ENCODE results near the gene MCEE. TPM values are rescaled to one million over a fixed set of nuclear protein-coding genes. Genes with fewer than 3 reads are reported as not detected.

The MCEE gene
- polyA plus RNA-seq, 1 of the 3 experiments (the other 2 are of a cell fraction), result 6.2 TPM

- under 1% methylated on average over 36 of the region's 66 CpGs for WGBS (ENCODE audit: low lambda C conversion rate)
- no peaks in the 10 kb centered on the region for H3F3A ChIP-seq (replicated peaks; ENCODE audit: insufficient read depth)
- peak; percentile 58 for TF ChIP-seq USF2 (IDR thresholded peaks at IDR 0.05; ENCODE audit: borderline replicate concordance, low read depth, low read length)
- TF ChIP-seq CHD2 (IDR thresholded peaks at IDR 0.05; ENCODE audit: low read length, partially characterized antibody), result peak; percentile 46
- TF ChIP-seq YY1 (IDR thresholded peaks at IDR 0.05; ENCODE audit: low read depth), result peak; percentile 65; the same call in 1 of the 2 replicates
- TF ChIP-seq TAF1 (IDR thresholded peaks at IDR 0.05; ENCODE audit: borderline replicate concordance, low read depth, low read length), result peak; percentile 84
- TF ChIP-seq NFIC (IDR thresholded peaks at IDR 0.05; ENCODE audit: borderline replicate concordance), result no peak
- peak; percentile 96; the same call in 1 of the 2 replicates for TF ChIP-seq SIN3A (IDR thresholded peaks at IDR 0.05; ENCODE audit: borderline replicate concordance, low read depth, low read length)
- peak; percentile 88 for TF ChIP-seq NRF1 (IDR thresholded peaks at IDR 0.05; ENCODE audit: low read depth, low read length)
- TF ChIP-seq MAX (IDR thresholded peaks at IDR 0.05; ENCODE audit: low read depth), result peak; percentile 79
- TF ChIP-seq ZBTB33 (IDR thresholded peaks at IDR 0.05; ENCODE audit: borderline replicate concordance, low read depth), result peak; percentile 69; the same call in 1 of the 2 replicates
- no peak for TF ChIP-seq TEAD4 (IDR thresholded peaks at IDR 0.05; ENCODE audit: borderline replicate concordance, insufficient read depth)
- peak; percentile 68 for TF ChIP-seq GABPA (IDR thresholded peaks at IDR 0.05; ENCODE audit: low read depth)
- peak; percentile 46; the same call in 1 of the 2 replicates for TF ChIP-seq PBX3 (IDR thresholded peaks at IDR 0.05)
- TF ChIP-seq MXI1 (IDR thresholded peaks at IDR 0.05; ENCODE audit: low read depth, low read length), result peak; percentile 62
- peak; percentile 89 for TF ChIP-seq USF1 (IDR thresholded peaks at IDR 0.05; ENCODE audit: borderline replicate concordance, low read depth)
- no peak for TF ChIP-seq FOXM1 (IDR thresholded peaks at IDR 0.05; ENCODE audit: low read depth)
- peak; percentile 81; the same call in 1 of the 2 replicates for TF ChIP-seq ELF1 (IDR thresholded peaks at IDR 0.05)
- no peak for TF ChIP-seq CTCF (IDR thresholded peaks at IDR 0.05)
- TF ChIP-seq POLR2AphosphoS5 (IDR thresholded peaks at IDR 0.05; ENCODE audit: low read depth, low read length), result peak; percentile 99
- TF ChIP-seq GATA2 (CRISPR knock-in tag; IDR thresholded peaks at IDR 0.05), result no peak
Measured at GRCh38 chr2:71068218-71069035, 61.6 kb downstream of the MCEE start, which contains the start of gene NAGK. TSS of gene NAGK (plus strand) at chr2:71068648. CDS start at chr2:71068684, 36 bp downstream.

More at GRCh38 chr2:71068218-71069035, 61.6 kb downstream of the MCEE start, which contains the start of gene NAGK:
- H3K27me3 ChIP-seq (ENCODE audit: insufficient read depth), result no peaks in the 10 kb centered on the region; the same call in 1 of the 2 replicates
- H2AFZ ChIP-seq (ENCODE audit: low read depth), result peak within 1 kb of the TSS; percentile 84
- POLR2A ChIA-PET, result interaction anchor here (1.0 to 1.4 kb wide), 11 partner anchors 9 to 67 kb away, joined by 3 to 8 read pairs (median 4); partner anchors contain the start of genes MCEE and MPHOSPH10
- peak within 1 kb of the TSS; percentile 87 for H3K9ac ChIP-seq
- peak within 1 kb of the TSS; percentile 92 to 97 for H3K27ac ChIP-seq (ENCODE audit: low read depth in 2 of 2, low read length in 1 of 2)
- no peaks in the 10 kb centered on the region for H3K9me2 ChIP-seq
- no peaks in the 10 kb centered on the region for H4K20me1 ChIP-seq (ENCODE audit: insufficient read depth)
- peak within 1 kb of the TSS; percentile 94 for H3K4me2 ChIP-seq
- peaks cover 42% of the 10 kb centered on the region for H3K79me2 ChIP-seq (ENCODE audit: insufficient read depth)
- peak within 1 kb of the TSS; percentile 92 to 98 for H3K4me3 ChIP-seq (ENCODE audit: low read depth in 2 of 2, low read length in 1 of 2)
- H3K36me3 ChIP-seq (replicated peaks in 1 of 2; ENCODE audit: control insufficient read depth in 1 of 2, insufficient read depth in 2 of 2, low read length in 1 of 2), result peaks cover 5 to 18% of the 10 kb centered on the region in 2 experiments
- CTCF ChIA-PET, result interaction anchor here (0.9 to 2.7 kb wide), 13 partner anchors 9 to 207 kb away, joined by 3 to 15 read pairs (median 3); partner anchors contain the start of gene MCEE
- H3K9me3 ChIP-seq, result no peaks in the 10 kb centered on the region
- DNase-seq, result peak; percentile 99
- H3K4me1 ChIP-seq (ENCODE audit: control insufficient read depth in 1 of 2, insufficient read depth in 2 of 2, low read depth in 1 of 2, low read length in 1 of 2), result peaks cover 5 to 18% of the 10 kb centered on the region in 2 experiments; a peak in 3 of 4 replicates
